Liver (tissue), 9 donors: ENCODE measurements around the gene TMEM43. TPM values are rescaled to one million over a fixed set of nuclear protein-coding genes. Genes with fewer than 3 reads are reported as not detected.

Experiments used
- DNase-seq: peaks from one replicate; pipeline ENCODE4 v3.0.0-alpha.2; 2017; ENCODE audit warnings: low spot score
- H3K27ac ChIP-seq, 2 donors: one replicate each; pipeline ENCODE4 v1.7.0; 2013; ENCODE audit warnings: inconsistent platforms in 2 of 2, low read length in 2 of 2, control low read depth in 1 of 2, low read depth in 1 of 2, mild to moderate bottlenecking in 1 of 2
- H3K27me3 ChIP-seq, 4 donors: one replicate each; pipeline versions ENCODE4 v1.6.1 to v1.7.0; 2013; ENCODE audit warnings: low read length in 3 of 4, inconsistent platforms in 1 of 4, mild to moderate bottlenecking in 1 of 4, moderate library complexity in 1 of 4; ENCODE audit not compliant: control insufficient read depth in 4 of 4, insufficient read depth in 4 of 4
- H3K36me3 ChIP-seq, 4 donors: one replicate each; pipeline versions ENCODE4 v1.6.1 to v1.7.0; 2013; ENCODE audit warnings: low read length in 3 of 4, mild to moderate bottlenecking in 3 of 4, low read depth in 1 of 4, moderate library complexity in 1 of 4; ENCODE audit not compliant: control insufficient read depth in 4 of 4, insufficient read depth in 3 of 4
- H3K4me1 ChIP-seq, 4 donors: one replicate each; pipeline versions ENCODE4 v1.6.1 to v1.7.0; 2013; ENCODE audit warnings: low read length in 3 of 4, mild to moderate bottlenecking in 3 of 4, moderate library complexity in 1 of 4; ENCODE audit not compliant: control insufficient read depth in 4 of 4, insufficient read depth in 4 of 4
- H3K4me3 ChIP-seq, 3 donors: one replicate each; pipeline versions ENCODE4 v1.6.1 to v1.7.0; 2013; ENCODE audit warnings: low read length in 3 of 3, control low read depth in 1 of 3, low read depth in 1 of 3, mild to moderate bottlenecking in 1 of 3
- H3K9ac ChIP-seq, 2 donors: one replicate each; pipeline ENCODE4 v1.7.0; 2013; ENCODE audit warnings: low read length in 2 of 2, mild to moderate bottlenecking in 2 of 2, moderate library complexity in 2 of 2, control low read depth in 1 of 2, low read depth in 1 of 2
- H3K9me3 ChIP-seq, 4 donors: one replicate each; pipeline versions ENCODE4 v1.6.1 to v1.7.0; 2013; ENCODE audit warnings: low read length in 3 of 4; ENCODE audit not compliant: control insufficient read depth in 4 of 4
- CTCF ChIP-seq: fragments of 150-350 bp; IDR thresholded peaks from 2 replicates; pipeline ENCODE4 v1.5.1; 2017; ENCODE audit warnings: improper control_type of control experiment, low read depth, low read length; ENCODE audit not compliant: missing input control
- EGR1 ChIP-seq, 2 donors: IDR thresholded peaks; 2 replicates each; pipeline ENCODE4 v1.6.1; 2016 to 2018; ENCODE audit warnings: antibody characterized with exemption in 2 of 2, low read depth in 2 of 2
- FOXA1 ChIP-seq: IDR thresholded peaks from 2 replicates; pipeline ENCODE4 v1.6.1; 2016; ENCODE audit warnings: antibody characterized with exemption
- FOXA2 ChIP-seq: IDR thresholded peaks from 2 replicates; pipeline ENCODE4 v1.6.1; 2016; ENCODE audit warnings: antibody characterized with exemption
- GABPA ChIP-seq, 2 donors: IDR thresholded peaks in 1 of 2; conservative IDR thresholded peaks in 1 of 2; 2 replicates each; pipeline ENCODE4 v1.6.1; 2016; ENCODE audit warnings: antibody characterized with exemption in 2 of 2, mild to moderate bottlenecking in 1 of 2, moderate library complexity in 1 of 2
- HNF4A ChIP-seq, 2 donors: conservative IDR thresholded peaks; 2 replicates each; pipeline ENCODE4 v1.6.1; 2016; ENCODE audit warnings: antibody characterized with exemption in 2 of 2, mild to moderate bottlenecking in 2 of 2
- HNF4G ChIP-seq: IDR thresholded peaks from 2 replicates; pipeline ENCODE4 v1.6.1; 2016; ENCODE audit warnings: antibody characterized with exemption
- JUND ChIP-seq, 2 donors: IDR thresholded peaks; 2 replicates each; pipeline ENCODE4 v1.6.1; 2016; ENCODE audit warnings: antibody characterized with exemption in 2 of 2
- MAX ChIP-seq: IDR thresholded peaks from 2 replicates; pipeline ENCODE4 v1.6.1; 2016; ENCODE audit warnings: antibody characterized with exemption
- NR2F2 ChIP-seq: IDR thresholded peaks from 2 replicates; pipeline ENCODE4 v1.6.1; 2016; ENCODE audit warnings: antibody characterized with exemption
- RAD21 ChIP-seq, 2 donors: IDR thresholded peaks; 2 replicates each; pipeline ENCODE4 v1.6.1; 2016; ENCODE audit warnings: antibody characterized with exemption in 2 of 2, mild to moderate bottlenecking in 2 of 2
- RXRA ChIP-seq, 2 donors: IDR thresholded peaks; 2 replicates each; pipeline ENCODE4 v1.6.1; 2017 to 2018; ENCODE audit warnings: antibody characterized with exemption in 2 of 2, mild to moderate bottlenecking in 1 of 2
- SP1 ChIP-seq: IDR thresholded peaks from 2 replicates; pipeline ENCODE4 v1.6.1; 2018; ENCODE audit warnings: antibody characterized with exemption, mild to moderate bottlenecking
- TAF1 ChIP-seq: conservative IDR thresholded peaks from 2 replicates; pipeline ENCODE4 v1.6.1; 2016; ENCODE audit warnings: antibody characterized with exemption, mild to moderate bottlenecking
- YY1 ChIP-seq: IDR thresholded peaks from 2 replicates; pipeline ENCODE4 v1.6.1; 2016; ENCODE audit warnings: antibody characterized with exemption, mild to moderate bottlenecking
- ZBTB33 ChIP-seq: IDR thresholded peaks from 2 replicates; pipeline ENCODE4 v1.6.1; 2016; ENCODE audit warnings: antibody characterized with exemption
- WGBS: extraction: QIAGEN DNeasy Blood & Tissue Kit; methylation state at CpG from one replicate; pipeline ENCODE4 v1.1.7; 2013; 5-methylcytosine and 5-hydroxymethylcytosine counted together
- polyA plus RNA-seq, 2 donors: library from polyadenylated mRNA; stranded (reverse) in 1 of 2; unstranded in 1 of 2; fragments of 200-250 nt in 1 of 2; fragments of >200 nt in 1 of 2; fragmentation: Nextera tagmentation in 1 of 2; extraction: Ambion mirVana in 1 of 2; gene quantifications; one replicate each; pipeline versions ENCODE4 v1.2.1 to v1.2.3, GENCODE V29; 2013 to 2015
- total RNA-seq, 2 donors: library from RNA; depleted of rRNA; stranded (reverse); fragments of >200 nt; gene quantifications; one replicate each; pipeline ENCODE4 v1.2.3, GENCODE V29; 2014
- TF ChIP-seq, protein P1 (sequence below): IDR thresholded peaks from 2 replicates; pipeline ENCODE4 v1.6.1; 2016; ENCODE audit warnings: antibody characterized with exemption, mild to moderate bottlenecking
- TF ChIP-seq, protein P2 (sequence below): IDR thresholded peaks from 2 replicates; pipeline ENCODE4 v1.6.1; 2016; ENCODE audit warnings: antibody characterized with exemption
- donor health status: healthy.
- donor health status: healthy.
- donor health status: healthy.
- donor health status: healthy.
- donor health status: healthy.

The TMEM43 gene
- total and polyA plus RNA-seq, 4 donors, result 7.4 to 15.1 (median 13.5) TPM

- Histone ChIP-seq H3K27ac (peak overlapping the region in 1 of 2 donors; percentile 23), H3K27me3 (no peaks in the 10 kb centered on the region), H3K36me3 (peaks cover 3 to 30% (median 20%) of the 10 kb centered on the region in 4 donors), H3K4me1 (peaks cover 21 to 72% (median 60%) of the 10 kb centered on the region in 4 donors), H3K4me3 (no peak overlapping the region), H3K9me3 (no peaks in the 10 kb centered on the region), H3K9ac (no peak overlapping the region)
- WGBS, result 70% methylated on average over 16 of the region's 16 CpGs
- peak; percentile 57 for TF ChIP-seq NR2F2
- no peak for TF ChIP-seq GABPA (IDR thresholded peaks at IDR 0.05 in 1 of 2, conservative IDR thresholded peaks at IDR 0.05 in 1 of 2)
- TF ChIP-seq, protein P1, sequence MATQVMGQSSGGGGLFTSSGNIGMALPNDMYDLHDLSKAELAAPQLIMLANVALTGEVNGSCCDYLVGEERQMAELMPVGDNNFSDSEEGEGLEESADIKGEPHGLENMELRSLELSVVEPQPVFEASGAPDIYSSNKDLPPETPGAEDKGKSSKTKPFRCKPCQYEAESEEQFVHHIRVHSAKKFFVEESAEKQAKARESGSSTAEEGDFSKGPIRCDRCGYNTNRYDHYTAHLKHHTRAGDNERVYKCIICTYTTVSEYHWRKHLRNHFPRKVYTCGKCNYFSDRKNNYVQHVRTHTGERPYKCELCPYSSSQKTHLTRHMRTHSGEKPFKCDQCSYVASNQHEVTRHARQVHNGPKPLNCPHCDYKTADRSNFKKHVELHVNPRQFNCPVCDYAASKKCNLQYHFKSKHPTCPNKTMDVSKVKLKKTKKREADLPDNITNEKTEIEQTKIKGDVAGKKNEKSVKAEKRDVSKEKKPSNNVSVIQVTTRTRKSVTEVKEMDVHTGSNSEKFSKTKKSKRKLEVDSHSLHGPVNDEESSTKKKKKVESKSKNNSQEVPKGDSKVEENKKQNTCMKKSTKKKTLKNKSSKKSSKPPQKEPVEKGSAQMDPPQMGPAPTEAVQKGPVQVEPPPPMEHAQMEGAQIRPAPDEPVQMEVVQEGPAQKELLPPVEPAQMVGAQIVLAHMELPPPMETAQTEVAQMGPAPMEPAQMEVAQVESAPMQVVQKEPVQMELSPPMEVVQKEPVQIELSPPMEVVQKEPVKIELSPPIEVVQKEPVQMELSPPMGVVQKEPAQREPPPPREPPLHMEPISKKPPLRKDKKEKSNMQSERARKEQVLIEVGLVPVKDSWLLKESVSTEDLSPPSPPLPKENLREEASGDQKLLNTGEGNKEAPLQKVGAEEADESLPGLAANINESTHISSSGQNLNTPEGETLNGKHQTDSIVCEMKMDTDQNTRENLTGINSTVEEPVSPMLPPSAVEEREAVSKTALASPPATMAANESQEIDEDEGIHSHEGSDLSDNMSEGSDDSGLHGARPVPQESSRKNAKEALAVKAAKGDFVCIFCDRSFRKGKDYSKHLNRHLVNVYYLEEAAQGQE, result peak; percentile 53
- TF ChIP-seq JUND (IDR thresholded peaks at IDR 0.05), result peak in 1 of 2 donors; percentile 35
- TF ChIP-seq HNF4A (conservative IDR thresholded peaks at IDR 0.05), result peak; percentile 88 to 94
- TF ChIP-seq, protein P2, sequence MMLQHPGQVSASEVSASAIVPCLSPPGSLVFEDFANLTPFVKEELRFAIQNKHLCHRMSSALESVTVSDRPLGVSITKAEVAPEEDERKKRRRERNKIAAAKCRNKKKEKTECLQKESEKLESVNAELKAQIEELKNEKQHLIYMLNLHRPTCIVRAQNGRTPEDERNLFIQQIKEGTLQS, result no peak
- peak; percentile 19 for TF ChIP-seq YY1
- peak; percentile 18 for TF ChIP-seq FOXA2
- TF ChIP-seq ZBTB33, result peak; percentile 41
- TF ChIP-seq FOXA1, result no peak
- TF ChIP-seq TAF1, result no peak
- no peak for TF ChIP-seq RAD21 (IDR thresholded peaks at IDR 0.05)
- TF ChIP-seq SP1, result peak; percentile 82
- peak; percentile 99 for TF ChIP-seq RXRA (IDR thresholded peaks at IDR 0.05)
- peak; percentile 62 for TF ChIP-seq MAX
- no peak for TF ChIP-seq EGR1 (IDR thresholded peaks at IDR 0.05; ENCODE audit: low read depth in 2 of 2)
- peak; percentile 60 for TF ChIP-seq HNF4G
- TF ChIP-seq CTCF, result no peak
- DNase-seq, result peak; percentile 62
Observed at GRCh38 chr3:14138109-14138877, 13.4 kb downstream of the TMEM43 start.
